DMS79 (cell line): ENCODE results near the gene HECW1.
"Not testable (repeated sequence)": the region's sequence is repeated elsewhere in the genome, so short reads cannot be mapped to it uniquely, and the experiment has no call there.

Source experiments
- DNase-seq: peaks from one replicate; lab custom pipeline; 2025; lab: John Stamatoyannopoulos, UW

HECW1 gene

DNA sequence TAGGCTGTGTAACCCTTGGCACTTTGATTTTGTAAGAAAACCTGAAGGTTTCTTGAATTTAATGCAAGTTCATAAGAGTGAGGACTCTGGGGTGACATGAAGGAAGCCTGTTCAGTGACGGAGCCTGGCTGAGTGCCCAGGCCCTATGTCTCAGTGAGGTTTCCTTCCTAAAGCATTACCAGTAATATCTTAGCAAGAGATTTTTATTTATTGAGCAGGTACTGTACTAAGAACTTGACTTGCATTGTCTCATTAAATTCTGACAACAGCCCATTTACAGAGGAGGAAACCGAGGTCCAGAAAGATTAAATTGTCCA, 197.2 kb downstream of the HECW1 start:
- DNase-seq = no peak

DNA sequence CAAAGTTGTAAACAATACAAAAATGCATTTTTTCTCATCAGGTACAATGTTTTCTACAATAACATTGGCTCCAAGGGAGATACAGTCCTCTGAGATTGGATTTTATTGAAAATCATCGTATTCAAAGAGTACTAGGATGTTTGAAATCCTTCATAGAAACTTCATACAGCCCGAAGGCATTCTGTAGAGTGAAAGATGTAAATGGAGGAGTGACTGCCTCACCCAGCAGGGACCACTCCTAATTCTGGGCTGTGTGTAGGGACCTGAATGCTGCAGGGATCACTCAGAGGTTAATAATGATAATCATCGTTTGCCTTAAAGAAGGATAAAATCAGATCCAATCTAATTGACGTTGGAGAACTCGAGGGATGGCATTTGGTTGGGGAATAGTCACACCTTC, 198.6 kb downstream of the HECW1 start:
- DNase-seq = no peak

DNA sequence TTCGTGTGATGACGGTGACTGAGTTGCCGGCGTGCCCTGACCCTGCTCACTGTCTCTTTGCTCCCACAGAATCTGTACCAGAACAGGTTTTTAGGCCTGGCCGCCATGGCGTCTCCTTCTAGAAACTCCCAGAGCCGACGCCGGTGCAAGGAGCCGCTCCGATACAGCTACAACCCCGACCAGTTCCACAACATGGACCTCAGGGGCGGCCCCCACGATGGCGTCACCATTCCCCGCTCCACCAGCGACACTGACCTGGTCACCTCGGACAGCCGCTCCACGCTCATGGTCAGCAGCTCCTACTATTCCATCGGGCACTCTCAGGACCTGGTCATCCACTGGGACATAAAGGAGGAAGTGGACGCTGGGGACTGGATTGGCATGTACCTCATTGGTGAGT, 199.2 kb downstream of the HECW1 start:
- DNase-seq = no peak

DNA sequence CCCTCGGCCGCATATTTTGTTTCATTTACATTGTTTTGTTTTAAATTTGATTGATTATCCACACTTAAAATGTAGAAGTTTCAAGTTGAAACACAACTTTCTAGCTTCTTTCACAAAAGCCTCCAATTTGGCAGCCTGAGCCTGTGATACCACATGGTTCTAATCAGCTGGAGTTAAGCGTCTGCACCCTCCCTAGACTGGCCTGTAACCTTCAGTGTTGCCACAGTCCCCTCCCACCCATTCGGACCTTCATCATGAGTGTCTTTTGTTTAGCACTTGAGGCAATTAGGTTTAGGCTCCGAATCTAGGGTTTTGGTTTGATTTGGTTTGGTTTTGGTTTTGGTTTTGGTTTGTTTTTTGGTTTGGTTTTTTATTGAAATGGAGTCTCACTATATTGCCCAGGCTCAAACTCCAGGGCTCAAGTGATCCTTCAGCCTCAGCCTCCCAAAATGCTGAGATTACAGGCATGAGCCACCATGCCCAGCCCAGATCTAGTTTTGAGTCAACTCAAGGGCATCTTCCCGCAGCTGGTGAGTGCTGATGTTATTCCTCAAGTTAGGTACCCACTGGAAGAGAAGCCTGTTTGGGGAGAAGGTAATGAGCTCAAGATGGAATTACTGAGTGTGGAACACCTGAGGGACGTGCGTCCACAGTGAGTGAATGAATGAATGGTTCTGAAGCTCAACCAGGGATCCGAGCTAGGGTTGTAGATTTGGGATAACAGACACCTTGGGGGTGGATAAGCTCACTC, 201.4 kb downstream of the HECW1 start:
- no peak for DNase-seq

DNA sequence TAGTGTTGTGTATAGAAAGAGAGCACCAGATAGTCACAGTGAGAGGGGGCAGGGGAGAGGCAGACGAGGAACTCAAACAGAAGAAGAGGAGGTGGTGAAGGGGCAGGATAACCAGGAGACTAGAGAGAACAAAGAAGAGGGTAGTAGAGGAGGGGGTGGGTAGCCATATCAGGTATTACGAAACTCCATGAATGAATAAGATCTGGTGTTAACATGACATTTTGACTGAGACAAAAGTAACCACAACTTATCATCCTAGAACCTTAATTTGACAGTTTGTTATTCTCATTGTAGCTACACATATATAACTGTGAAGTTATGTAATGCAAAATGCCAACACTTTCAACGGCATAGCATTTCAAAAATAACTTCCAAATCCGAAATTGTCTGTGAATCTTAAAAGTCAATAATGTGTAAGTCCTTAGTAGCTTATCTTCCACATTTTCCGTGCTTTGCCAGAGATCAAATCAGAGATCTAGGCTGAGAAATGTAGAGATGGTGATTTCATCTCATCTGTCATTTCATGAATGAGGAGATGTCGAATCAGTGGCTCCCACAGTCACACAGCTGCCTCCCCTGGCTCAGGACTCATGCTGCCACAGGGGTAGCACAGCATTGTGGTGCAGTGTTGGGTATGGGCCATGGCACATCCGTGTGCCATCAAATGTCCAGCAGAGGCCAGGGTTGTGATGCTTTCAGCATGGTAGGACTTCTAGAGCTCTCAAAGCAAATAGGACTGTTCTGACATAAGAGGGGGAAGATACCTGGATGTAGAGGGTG, 202.1 kb downstream of the HECW1 start:
- no peak for DNase-seq

DNA sequence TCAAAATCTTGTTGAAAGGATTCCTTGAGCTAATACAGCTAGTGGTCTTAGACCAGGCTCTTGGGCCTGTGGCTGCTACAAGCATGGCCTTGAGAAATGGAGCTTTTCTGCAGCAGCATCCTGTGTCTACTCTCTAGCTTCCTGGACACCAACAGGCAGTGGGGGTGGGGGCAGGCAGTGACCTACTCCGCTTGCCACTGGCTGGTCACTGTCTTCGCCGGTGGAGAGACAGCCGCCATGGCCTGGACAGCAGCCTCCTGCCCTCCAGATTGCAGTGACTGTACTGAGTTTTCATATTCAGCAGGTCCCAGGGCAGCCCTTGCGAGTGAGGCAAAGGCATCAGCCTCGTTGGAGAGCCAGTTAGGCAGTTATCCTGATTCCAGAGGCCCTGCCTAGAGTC, 204.6 kb downstream of the HECW1 start:
- DNase-seq = no peak

DNA sequence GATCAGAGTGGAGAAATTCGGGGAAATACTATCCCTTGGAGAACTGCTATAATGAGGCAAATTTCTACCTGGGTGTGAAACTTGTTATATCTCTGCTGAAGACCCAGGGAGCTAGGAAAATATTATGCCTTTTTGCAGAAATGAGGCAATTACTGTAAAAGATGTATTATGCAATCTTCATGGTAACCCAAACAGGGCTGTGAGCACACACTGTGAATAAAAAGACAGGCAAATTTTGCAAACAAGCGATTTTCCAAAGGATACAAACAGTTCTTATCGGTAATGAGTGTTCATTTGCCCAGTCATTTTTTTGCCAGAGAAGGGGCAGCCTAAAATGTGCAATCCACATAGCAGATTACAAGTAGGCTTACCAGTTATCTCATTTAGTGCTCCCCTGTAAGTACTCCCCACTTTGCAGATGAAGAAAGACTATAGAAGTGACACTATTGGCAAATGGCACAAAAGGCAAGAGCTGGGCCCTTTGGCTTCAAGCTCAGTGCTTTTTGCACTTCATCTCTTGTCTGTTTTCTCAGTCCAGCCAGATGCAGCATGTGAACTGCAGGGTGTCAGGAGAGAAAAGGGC, 205.8 kb downstream of the HECW1 start:
- no peak for DNase-seq

DNA sequence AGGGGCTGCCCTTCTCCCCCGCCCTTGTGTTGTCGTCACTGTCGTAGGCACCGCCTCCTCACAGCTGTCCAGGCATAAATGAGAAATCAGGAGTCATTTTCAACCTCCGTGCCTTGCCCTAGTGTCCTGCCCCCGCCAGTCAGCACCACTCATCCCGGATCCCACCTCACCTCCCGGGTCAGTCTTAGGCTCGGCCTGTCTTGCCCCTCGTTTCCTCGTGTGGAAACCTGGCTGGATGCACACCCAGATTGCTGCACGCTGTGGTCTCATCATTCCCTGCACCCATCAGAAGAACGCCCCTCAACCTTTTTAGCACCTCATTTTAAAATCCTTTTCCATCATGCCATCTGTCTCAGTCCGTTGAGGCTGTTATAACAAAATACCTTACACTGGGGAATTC, 213.1 kb downstream of the HECW1 start:
- no peak for DNase-seq

DNA sequence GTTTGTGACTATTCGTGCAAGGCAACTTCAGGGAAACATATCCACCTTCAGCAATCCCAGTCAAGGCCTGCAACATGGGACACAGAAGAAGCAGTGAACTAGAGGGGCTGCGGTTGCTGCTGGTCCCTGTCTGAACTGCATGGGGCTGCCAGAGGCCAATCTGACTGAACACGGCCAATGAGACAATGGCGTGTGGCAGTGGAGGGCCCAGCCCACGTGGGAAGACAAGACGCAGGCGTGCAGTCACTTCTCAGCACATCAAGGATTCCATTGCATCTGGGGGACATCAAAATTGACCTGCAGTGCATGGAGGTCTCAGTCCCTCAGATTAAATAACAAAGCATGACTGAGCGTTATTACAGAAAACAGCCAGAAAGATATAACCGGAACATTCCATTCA, 215.9 kb downstream of the HECW1 start:
- DNase-seq = no peak

DNA sequence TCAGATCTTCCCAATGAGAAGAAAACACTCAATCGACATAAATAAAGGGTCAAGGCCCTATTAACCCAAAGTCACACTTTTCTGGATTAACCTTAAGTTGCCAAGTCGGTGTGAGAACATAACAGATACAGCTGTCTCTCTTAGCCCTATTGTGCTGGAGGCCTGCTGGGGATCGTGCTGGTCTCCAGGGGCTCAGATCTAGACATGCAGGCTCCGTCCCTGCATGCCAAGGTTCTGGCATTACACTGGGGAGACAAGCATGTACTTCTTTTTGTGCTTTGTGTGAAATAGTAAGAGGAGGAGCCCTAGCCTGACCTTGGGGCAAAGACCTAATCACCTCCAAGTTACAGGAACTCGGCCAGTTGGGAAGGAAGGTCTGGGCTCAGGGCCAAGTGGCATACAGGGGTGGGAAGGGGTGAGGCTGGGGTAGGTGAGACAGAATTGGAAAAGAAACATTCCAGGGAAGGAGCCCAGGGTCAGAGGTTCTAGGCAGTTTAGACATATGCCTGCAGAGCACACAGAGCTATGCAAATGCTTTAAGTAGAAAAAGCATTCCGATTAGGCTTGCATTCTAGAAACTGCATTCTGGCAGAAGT, 216.4 kb downstream of the HECW1 start:
- DNase-seq = no peak

DNA sequence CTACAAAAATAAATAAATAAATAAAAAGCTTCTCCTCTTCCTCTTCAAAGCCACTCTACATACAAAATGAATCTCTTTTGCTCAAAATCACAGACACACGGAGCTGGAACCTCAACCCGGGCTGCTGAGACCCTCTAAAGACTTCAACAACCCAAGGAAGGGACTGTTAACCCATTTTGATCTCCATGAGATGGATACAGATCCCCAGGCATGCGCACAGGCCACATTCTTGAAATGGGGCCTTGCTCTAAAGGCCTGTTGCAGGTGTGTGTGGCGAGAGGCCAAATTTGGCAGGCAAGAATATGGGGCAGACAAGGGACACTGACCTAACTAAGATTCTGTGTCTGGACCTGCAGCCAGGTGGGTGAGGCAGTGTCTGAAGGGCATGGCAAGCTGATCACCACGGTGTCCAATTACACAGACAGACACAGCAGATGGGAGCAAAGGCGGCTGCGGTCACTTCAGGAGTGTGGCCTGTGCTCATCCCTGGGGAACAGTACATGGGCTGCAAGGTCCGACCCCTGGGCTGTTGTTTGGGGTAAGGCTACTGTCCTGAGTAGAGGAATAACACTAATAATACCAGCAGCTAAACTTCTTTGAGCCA, 219.8 kb downstream of the HECW1 start:
- DNase-seq = no peak

DNA sequence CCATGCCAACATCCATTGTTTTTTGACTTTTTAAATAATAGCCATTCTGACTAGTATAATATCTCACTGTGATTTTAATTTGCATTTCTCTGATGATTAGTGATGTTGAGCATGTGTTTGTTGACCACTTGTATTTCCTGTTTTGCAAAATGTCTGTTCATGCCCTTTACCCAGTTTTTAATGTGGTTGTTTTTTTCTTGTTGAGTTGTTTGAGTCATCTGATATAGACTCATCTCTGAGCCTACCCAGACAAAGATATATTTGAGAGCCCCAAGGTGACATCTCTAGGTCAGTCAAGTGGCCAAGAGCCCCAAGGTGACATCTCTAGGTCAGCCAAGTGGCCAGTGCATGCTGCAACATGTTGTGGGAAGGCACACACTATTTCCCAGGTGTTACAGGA, 224.7 kb downstream of the HECW1 start:
- DNase-seq = no peak

DNA sequence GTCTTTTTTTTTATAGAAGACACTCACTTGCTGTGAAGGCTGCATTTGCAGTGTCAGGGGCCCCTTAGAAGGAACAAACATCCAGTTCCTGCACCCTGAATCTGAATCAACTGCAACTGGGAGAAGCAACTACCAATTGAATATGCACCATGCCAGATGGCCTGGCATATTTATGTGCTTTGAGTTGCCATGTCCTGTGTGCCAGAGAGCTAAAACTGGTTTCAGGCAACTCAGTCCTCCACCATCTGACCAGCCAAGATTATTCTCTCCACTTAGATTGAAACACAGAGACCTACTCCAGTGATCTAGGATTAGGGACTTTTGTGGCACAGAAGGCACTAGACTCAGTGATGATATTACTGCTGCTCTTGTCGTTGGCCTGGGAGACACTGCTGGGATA, 225.4 kb downstream of the HECW1 start:
- no peak for DNase-seq

DNA sequence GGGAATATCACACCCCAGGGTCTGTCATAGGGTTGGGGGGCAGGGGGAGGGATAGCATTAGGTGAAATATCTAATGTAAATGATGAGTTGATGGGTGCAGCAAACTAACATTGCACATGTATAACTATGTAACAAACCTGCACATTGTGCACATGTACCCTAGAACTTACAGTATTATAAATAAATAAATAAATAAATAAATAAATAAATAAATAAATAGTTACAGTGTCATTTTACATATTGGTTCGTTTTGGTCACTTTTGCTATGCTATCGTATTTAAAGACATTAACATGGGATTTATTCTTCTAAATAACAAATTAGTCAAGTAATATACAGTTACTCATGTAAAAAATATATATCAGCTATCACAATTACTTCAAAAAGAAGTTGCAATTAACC, 228.7 kb downstream of the HECW1 start:
- DNase-seq = no peak

DNA sequence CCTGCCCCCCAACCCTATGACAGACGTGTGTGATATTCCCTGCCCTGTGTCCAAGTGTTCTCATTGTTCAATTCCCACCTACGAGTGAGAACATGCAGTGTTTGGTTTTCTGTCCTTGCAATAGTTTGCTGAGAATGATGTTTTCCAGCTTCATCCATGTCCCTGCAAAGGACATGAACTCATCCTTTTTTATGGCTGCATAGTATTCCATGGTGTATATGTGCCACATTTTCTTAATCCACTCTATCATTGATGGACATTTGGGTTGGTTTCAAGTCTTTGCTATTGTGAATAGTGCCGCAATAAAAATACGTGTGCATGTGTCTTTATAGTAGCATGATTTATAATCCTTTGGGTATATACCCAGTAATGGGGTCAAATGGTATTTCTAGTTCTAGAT, 231.0 kb downstream of the HECW1 start:
- not testable (repeated sequence) for DNase-seq

DNA sequence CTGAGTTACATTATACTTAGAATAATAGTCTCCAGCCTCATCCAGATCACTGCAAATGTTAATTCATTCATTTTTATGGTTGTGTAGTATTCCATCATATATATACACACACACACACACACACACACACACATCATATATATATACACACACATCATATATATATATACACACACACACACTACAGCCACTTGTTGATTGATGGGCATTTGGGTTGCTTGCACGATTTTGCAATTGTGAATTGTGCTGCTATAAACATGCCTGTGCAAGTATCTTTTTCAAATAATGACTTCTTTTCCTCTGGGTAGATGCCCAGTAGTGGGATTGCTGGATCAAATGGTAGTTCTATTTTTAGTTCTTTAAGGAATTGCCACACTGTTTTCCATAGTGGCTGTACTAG, 233.2 kb downstream of the HECW1 start:
- not testable (repeated sequence) for DNase-seq

DNA sequence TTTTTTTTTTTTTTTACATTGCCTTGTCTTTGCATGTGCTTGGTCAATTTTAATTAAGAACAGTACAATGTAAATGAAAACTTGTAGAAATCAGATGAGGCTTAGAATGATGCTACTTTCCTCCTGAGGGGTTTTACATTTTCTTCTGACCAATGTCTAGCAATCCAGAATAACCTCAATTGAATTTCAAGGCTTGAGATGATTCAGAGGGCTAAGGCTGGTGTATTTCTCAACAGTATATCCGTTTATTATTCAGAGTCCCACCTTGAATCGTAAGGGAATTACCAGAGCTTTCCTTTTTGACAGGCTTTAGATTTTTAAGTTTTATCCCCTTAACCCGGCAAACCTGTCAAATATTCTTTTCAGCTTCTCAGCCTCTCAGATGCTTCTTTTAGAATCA, 239.2 kb downstream of the HECW1 start:
- DNase-seq = no peak

DNA sequence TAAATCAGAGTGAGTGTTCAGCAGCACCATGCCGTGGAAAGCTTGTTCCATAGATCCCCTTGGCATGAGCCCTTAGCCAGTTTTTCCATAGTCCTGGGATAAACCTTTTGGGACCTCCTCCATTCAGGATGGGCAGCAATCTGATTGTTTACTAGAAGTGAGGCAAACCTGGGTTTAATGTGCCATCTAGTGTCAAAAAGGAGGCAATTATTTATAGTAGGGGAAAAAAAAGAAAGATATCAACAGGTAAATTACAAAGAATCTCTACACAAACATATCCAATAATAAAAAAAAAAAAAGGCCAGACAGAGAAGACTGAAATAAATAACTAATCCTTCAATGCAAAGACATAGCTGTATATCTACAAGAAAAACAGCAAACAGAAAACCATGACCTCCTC, 241.5 kb downstream of the HECW1 start:
- no peak for DNase-seq

DNA sequence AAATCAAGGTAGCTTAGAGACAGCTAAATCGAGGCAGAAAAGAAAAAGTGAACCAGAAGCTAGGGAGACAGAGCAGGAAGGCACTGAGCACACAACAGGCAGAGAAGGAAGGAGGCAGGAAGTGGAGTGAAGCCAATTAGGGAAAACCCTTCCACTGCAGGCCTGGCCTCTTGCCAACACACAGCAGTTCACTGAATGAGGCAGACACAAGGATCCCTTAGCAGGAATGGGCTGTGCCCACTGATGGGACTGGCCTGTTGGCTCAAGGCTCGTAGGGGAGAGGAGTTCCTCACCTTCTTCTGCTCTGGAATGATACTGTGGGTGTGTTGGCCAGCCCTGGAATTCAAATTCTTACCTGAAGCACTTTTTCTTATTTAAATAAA, 250.2 kb downstream of the HECW1 start:
- DNase-seq = no peak

DNA sequence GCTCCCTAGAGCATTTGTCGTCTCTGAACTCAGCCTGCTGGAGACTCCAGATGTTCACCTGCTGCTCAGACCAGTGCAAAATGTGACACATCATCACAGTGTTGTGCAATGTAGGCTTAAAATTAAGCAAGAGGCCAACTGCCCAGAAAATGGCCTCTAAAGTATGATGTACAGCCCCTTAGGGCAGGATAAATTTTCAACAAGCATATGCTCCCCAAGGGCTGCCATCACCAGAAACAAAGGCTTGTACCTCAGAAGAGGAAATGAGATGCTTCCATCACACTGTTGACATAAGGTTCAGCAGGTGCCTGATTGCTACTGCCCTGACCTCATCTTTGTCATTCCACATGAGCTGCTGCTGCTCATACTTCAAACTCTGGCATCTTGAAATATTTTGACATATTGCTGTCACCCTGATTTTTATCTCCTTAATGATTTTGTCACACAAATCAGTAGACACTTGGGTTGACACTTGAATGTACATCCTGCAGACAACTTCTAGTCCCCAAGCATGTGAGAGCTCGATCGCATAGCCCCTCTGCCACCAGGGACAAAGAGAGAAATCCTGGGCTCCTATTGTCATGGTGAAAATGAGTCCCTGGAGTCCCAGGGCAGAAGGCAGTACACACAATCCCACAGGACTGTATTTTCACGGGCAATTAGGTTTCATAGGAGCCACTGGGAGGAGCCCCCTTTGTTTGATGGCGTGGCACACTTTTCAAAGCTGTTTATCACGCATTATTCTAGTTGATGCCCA, 250.8 kb downstream of the HECW1 start:
- no peak for DNase-seq

DNA sequence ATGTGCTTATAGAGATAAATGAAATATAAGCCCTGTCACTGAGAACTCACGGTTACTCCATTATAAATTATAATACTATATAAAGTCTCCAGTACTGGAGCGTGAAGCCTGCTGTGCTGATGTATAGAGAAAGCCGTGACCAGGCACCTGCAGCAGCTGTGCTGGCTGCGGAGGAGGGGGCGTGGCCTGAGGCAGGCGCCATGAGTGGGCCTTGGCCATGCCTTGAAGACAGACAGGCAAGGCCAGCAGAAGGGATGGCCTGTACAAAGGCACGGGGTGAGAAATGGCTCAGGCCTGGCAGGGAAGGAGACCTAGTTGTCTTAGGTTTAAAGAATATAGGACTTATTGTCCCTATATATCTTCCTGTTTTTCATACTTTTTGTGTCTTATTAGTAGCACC, 251.9 kb downstream of the HECW1 start:
- no peak for DNase-seq
